Germinal center (tissue), 1 donor: ENCODE measurements around the gene GLIS1.

ENCODE experiments used
- DNase-seq: peaks from one replicate; pipeline ENCODE4 v3.0.0; 2012; ENCODE audit warnings: mixed read lengths, low spot score

Gene GLIS1

GRCh38 chr1:53592521-53592982 lies 146.4 kb downstream of the GLIS1 start:
- DNase-seq = no peak

- DNase-seq = no peak
These were observed 147.0 kb downstream of the GLIS1 start for GRCh38 chr1:53591924-53592323.

- DNase-seq = no peak
These were observed 148.1 kb downstream of the GLIS1 start for GRCh38 chr1:53590531-53591515.

- no peak for DNase-seq
These were observed 148.9 kb downstream of the GLIS1 start for GRCh38 chr1:53590104-53590503.

- no peak for DNase-seq
These were observed 149.7 kb downstream of the GLIS1 start for GRCh38 chr1:53589043-53589887.

GRCh38 chr1:53588053-53588779 lies 150.7 kb downstream of the GLIS1 start:
- DNase-seq = no peak

GRCh38 chr1:53587252-53587988 lies 151.5 kb downstream of the GLIS1 start:
- DNase-seq = no peak

- DNase-seq = no peak
These were observed 152.2 kb downstream of the GLIS1 start for GRCh38 chr1:53586765-53587164.

GRCh38 chr1:53585565-53585964 lies 153.4 kb downstream of the GLIS1 start:
- no peak for DNase-seq

- no peak for DNase-seq
These were observed 153.8 kb downstream of the GLIS1 start for GRCh38 chr1:53585129-53585528.

- no peak for DNase-seq
These were observed 154.2 kb downstream of the GLIS1 start for GRCh38 chr1:53584777-53585107.

- DNase-seq = no peak
These were observed 154.8 kb downstream of the GLIS1 start for GRCh38 chr1:53583868-53584776.

- no peak for DNase-seq
These were observed 155.7 kb downstream of the GLIS1 start for GRCh38 chr1:53583021-53583867.

- no peak for DNase-seq
These were observed 156.5 kb downstream of the GLIS1 start for GRCh38 chr1:53582211-53583020.

- no peak for DNase-seq
These were observed 157.5 kb downstream of the GLIS1 start for GRCh38 chr1:53581476-53581875.

GRCh38 chr1:53580739-53581475 lies 158.1 kb downstream of the GLIS1 start:
- DNase-seq = no peak

- no peak for DNase-seq
These were observed 159.0 kb downstream of the GLIS1 start for GRCh38 chr1:53580009-53580400.
